ENCODE data around the gene ZDHHC11B. TPM values are rescaled to one million over a fixed set of nuclear protein-coding genes. Genes with fewer than 3 reads are reported as not detected.

Gene ZDHHC11B
- total RNA-seq, 6 experiments from 2014 or later, result 0.56 to 5.1 (median 2.8) TPM

GRCh38 chr5:759111-759751, 25.3 kb downstream of the ZDHHC11B start:
- Histone ChIP-seq H3K4me1 (peaks cover 0 to 12% (median 6%) of the 10 kb centered on the region in 4 donors), H3K4me3 (peak overlapping the region in 1 of 3 donors; percentile 19), H3K36me3 (no peaks in the 10 kb centered on the region), H3K27ac (peak overlapping the region in 1 of 3 donors; percentile 80), H3K9me3 (no peaks in the 10 kb centered on the region), H3K27me3 (no peaks in the 10 kb centered on the region)
- ATAC-seq, result peak; percentile 76 to 81 (median 80)
- TF ChIP-seq CTCF (IDR thresholded peaks at IDR 0.05) (no peak), POLR2A (IDR thresholded peaks at IDR 0.05) (no peak)
- intact Hi-C loops (cut with DNase I), result loop anchor here in 1 of 2 donors (5.0 kb wide), 1 partner anchor 88 kb away; no protein-coding TSS in a partner anchor
- DNase-seq, result peak in 2 of 3 donors; percentile 56 to 74
- 63% methylated on average over 31 of the region's 33 CpGs for WGBS (ENCODE audit: insufficient coverage, low coverage, low lambda C conversion rate, missing lambda C conversion rate)

DNA sequence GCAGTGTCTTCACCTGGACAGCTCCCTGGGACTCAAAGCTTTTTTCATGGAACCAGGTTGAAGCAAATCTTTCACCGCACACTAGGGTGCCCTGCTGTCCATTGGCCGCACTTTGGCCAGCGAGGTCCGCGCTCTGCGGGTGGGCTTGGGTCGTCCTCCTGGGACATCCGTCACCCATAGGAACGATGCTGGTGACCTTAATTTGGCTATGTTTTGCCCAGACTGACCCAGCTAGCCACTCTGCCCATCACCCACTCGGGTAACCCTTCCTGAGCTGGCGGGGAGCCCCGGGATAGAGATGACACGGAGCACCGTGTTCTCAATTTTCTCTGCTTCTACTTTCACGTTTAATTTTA, 25.9 kb downstream of the ZDHHC11B start:
- ATAC-seq (peak in 1 of 4 donors; percentile 4), DNase-seq (peak in 2 of 3 donors; percentile 39 to 55)
- peak overlapping the region in 1 of 3 donors; percentile 19 for H3K4me3 ChIP-seq
- peaks cover 0 to 12% (median 6%) of the 10 kb centered on the region in 4 donors for H3K4me1 ChIP-seq
- no peaks in the 10 kb centered on the region for H3K27me3 ChIP-seq
- H3K27ac ChIP-seq, result peak overlapping the region in 2 of 3 donors; percentile 16 to 80
- intact Hi-C loops (cut with DNase I), result loop anchor here in 1 of 2 donors (5.0 kb wide), 1 partner anchor 89 kb away; no protein-coding TSS in a partner anchor
- 69% methylated on average over 13 of the region's 15 CpGs for WGBS (ENCODE audit: insufficient coverage, low coverage, low lambda C conversion rate, missing lambda C conversion rate)
- no peaks in the 10 kb centered on the region for H3K36me3 ChIP-seq
- no peaks in the 10 kb centered on the region for H3K9me3 ChIP-seq
- TF ChIP-seq POLR2A (IDR thresholded peaks at IDR 0.05) (no peak), CTCF (IDR thresholded peaks at IDR 0.05) (no peak)

DNA sequence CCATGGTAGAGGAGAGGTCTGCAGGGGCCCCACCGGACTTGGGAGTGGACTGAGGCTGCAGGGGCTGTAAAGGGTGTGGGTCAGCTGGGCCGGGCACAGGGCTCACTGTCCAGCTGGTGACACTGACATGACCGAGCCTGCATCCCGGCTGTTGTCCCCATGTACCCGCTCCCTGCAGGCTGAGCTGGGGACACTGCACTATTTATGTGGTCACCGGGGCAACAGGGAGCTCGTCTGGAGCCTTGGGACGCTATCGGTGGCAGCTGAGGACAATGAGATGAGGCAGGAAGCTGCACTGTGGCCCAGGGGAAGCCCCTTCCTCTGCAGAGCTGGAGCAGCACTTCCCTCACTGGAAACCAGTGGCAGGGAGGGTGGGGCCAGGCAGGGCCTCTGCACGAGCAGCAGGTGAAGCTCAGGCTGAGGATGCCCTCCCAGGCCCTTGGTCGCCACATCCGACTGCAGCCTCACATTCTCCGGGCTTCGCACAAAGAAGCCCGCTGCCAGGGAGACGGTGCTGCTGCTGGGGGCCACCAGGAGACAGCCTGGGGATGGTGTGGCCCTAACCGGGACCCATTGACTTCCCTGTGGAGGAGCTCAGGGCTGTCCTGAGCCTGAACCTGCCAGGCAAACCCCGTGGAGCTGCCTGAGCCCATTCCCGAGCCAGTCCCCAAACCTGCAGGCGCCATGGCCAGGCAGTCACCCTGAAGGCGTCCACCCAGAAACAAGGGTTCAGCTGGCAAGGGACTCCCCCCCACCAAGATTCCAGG, 26.4 kb downstream of the ZDHHC11B start:
- H3K9me3 ChIP-seq, result no peaks in the 10 kb centered on the region
- no peaks in the 10 kb centered on the region for H3K27me3 ChIP-seq
- 20% methylated on average over 1 of the region's 21 CpGs for WGBS (ENCODE audit: insufficient coverage, low coverage, low lambda C conversion rate, missing lambda C conversion rate)
- H3K4me1 ChIP-seq, result peaks cover 0 to 12% (median 6%) of the 10 kb centered on the region in 4 donors
- no peaks in the 10 kb centered on the region for H3K36me3 ChIP-seq
- TF ChIP-seq CTCF (IDR thresholded peaks at IDR 0.05), result no peak
- no peak for TF ChIP-seq POLR2A (IDR thresholded peaks at IDR 0.05)
- H3K27ac ChIP-seq, result peak overlapping the region in 1 of 3 donors; percentile 80
- H3K4me3 ChIP-seq, result no peak overlapping the region
- intact Hi-C loops (cut with DNase I), result loop anchor here in 1 of 2 donors (5.0 kb wide), 1 partner anchor 89 kb away; no protein-coding TSS in a partner anchor
- ATAC-seq, result peak; percentile 31 to 63 (median 48)
- peak in 2 of 3 donors; percentile 56 to 59 for DNase-seq

GRCh38 chr5:757346-757930, 27.1 kb downstream of the ZDHHC11B start:
- H3K36me3 ChIP-seq, result no peaks in the 10 kb centered on the region
- no peak for TF ChIP-seq CTCF (IDR thresholded peaks at IDR 0.05)
- TF ChIP-seq POLR2A (IDR thresholded peaks at IDR 0.05), result no peak
- no peak overlapping the region for H3K27ac ChIP-seq
- H3K4me1 ChIP-seq, result peaks cover 0 to 12% (median 6%) of the 10 kb centered on the region in 4 donors
- ATAC-seq, result no peak
- WGBS (ENCODE audit: insufficient coverage, low coverage, low lambda C conversion rate, missing lambda C conversion rate), result 89% methylated on average over 3 of the region's 15 CpGs
- DNase-seq, result peak in 1 of 3 donors; percentile 55
- H3K9me3 ChIP-seq, result no peaks in the 10 kb centered on the region
- intact Hi-C loops (cut with DNase I), result loop anchor here in 1 of 2 donors (5.0 kb wide), 1 partner anchor 90 kb away; no protein-coding TSS in a partner anchor
- H3K27me3 ChIP-seq, result no peaks in the 10 kb centered on the region
- H3K4me3 ChIP-seq, result no peak overlapping the region

Data from right lobe of liver (tissue), 6 donors.